Activated B cell treated with CpG ODN at 0.5 μM for 24 hours (primary cell): ENCODE data around the gene PDCD7. TPM values are rescaled to one million over a fixed set of nuclear protein-coding genes. Genes with fewer than 3 reads are reported as not detected.

Experiments used
- ATAC-seq: fragments of 200-7000 bp; cut with Tn5 transposase; one replicate; pipeline ENCODE4 v1.10.0; 2021; ENCODE audit warnings: low read depth, mild to moderate bottlenecking, moderate library complexity
- CTCF ChIA-PET: fragments of 350-600 bp; sonication (Branson Sonifier 250); formaldehyde crosslinking; loops from one replicate; lab custom pipeline; 2021; ENCODE audit warnings: antibody characterized with exemption; lab: Charles Lee
- POLR2A ChIA-PET: fragments of 350-600 bp; sonication (Branson Sonifier 250); formaldehyde crosslinking; loops from one replicate; lab custom pipeline; 2021; ENCODE audit warnings: antibody characterized with exemption; lab: Charles Lee
- DNase-seq: peaks from one replicate; pipeline ENCODE4 v3.0.0; 2022
- H3K27ac Mint-ChIP-seq: one replicate; pipeline ENCODE4 v1.8.0; 2020; ENCODE audit warnings: mixed read lengths
- H3K27me3 Mint-ChIP-seq: one replicate; pipeline ENCODE4 v1.8.0; 2021; ENCODE audit warnings: mixed read lengths
- H3K36me3 Mint-ChIP-seq: one replicate; pipeline ENCODE4 v1.8.0; 2021; ENCODE audit warnings: low read depth, mixed read lengths
- H3K4me1 Mint-ChIP-seq: one replicate; pipeline ENCODE4 v1.8.0; 2021; ENCODE audit warnings: mixed read lengths
- H3K4me3 Mint-ChIP-seq: one replicate; pipeline ENCODE4 v1.8.0; 2020; ENCODE audit warnings: mild to moderate bottlenecking, mixed read lengths
- H3K9me3 Mint-ChIP-seq: one replicate; pipeline ENCODE4 v1.8.0; 2020; ENCODE audit warnings: mixed read lengths
- CTCF ChIP-seq: fragments of 200-600 bp; IDR thresholded peaks from one replicate; pipeline ENCODE4 v1.8.0; 2022; ENCODE audit warnings: antibody characterized with exemption, mild to moderate bottlenecking
- intact Hi-C: fragments of 100-400 bp; cut with micrococcal nuclease; formaldehyde crosslinking; loops from one replicate; pipeline ENCODE4 v1.15.1; 2024
- total RNA-seq: library from RNA; stranded (reverse); gene quantifications from 2 replicates; pipeline ENCODE4 v1.2.3, GENCODE V29; 2022

The PDCD7 gene
- total RNA-seq, 1 donor from 2014 or later = 30.7 TPM

- no peaks in the 10 kb centered on the region for H3K36me3 Mint-ChIP-seq
- H3K27me3 Mint-ChIP-seq = peaks cover 23% of the 10 kb centered on the region
- ChIA-PET CTCF (no interaction called here), POLR2A (no interaction called here)
- intact Hi-C loops = no loop called here
- DNase-seq (no peak), ATAC-seq (no peak)
- TF ChIP-seq CTCF = no peak
- H3K4me3 Mint-ChIP-seq = no peak overlapping the region
- H3K9me3 Mint-ChIP-seq = no peaks in the 10 kb centered on the region
- peaks cover 5% of the 10 kb centered on the region for H3K4me1 Mint-ChIP-seq
- no peak overlapping the region for H3K27ac Mint-ChIP-seq
Measured at GRCh38 chr15:65072027-65072426, 61.6 kb downstream of the PDCD7 start.

- ChIA-PET POLR2A (no interaction called here), CTCF (no interaction called here)
- H3K4me1 Mint-ChIP-seq = peaks cover 5% of the 10 kb centered on the region
- no peak for TF ChIP-seq CTCF
- H3K9me3 Mint-ChIP-seq = no peaks in the 10 kb centered on the region
- H3K27me3 Mint-ChIP-seq = peaks cover 24% of the 10 kb centered on the region
- intact Hi-C loops = no loop called here
- no peak overlapping the region for H3K4me3 Mint-ChIP-seq
- no peaks in the 10 kb centered on the region for H3K36me3 Mint-ChIP-seq
- ATAC-seq = no peak
- DNase-seq = no peak
- no peak overlapping the region for H3K27ac Mint-ChIP-seq
Measured at GRCh38 chr15:65071381-65071811, 62.2 kb downstream of the PDCD7 start.

GRCh38 chr15:65069779-65070546 is 63.6 kb downstream of the PDCD7 start:
- ChIA-PET POLR2A (no interaction called here), CTCF (interaction anchor here (0.6 kb wide), 1 partner anchor 880 kb away, joined by 3 read pairs; no protein-coding TSS in a partner anchor)
- ATAC-seq = no peak
- no peak for TF ChIP-seq CTCF
- H3K27ac Mint-ChIP-seq = no peak overlapping the region
- H3K9me3 Mint-ChIP-seq = no peaks in the 10 kb centered on the region
- intact Hi-C loops = no loop called here
- H3K4me3 Mint-ChIP-seq = no peak overlapping the region
- H3K27me3 Mint-ChIP-seq = peaks cover 30% of the 10 kb centered on the region
- DNase-seq = no peak
- H3K4me1 Mint-ChIP-seq = peaks cover 5% of the 10 kb centered on the region
- H3K36me3 Mint-ChIP-seq = no peaks in the 10 kb centered on the region

- peaks cover 32% of the 10 kb centered on the region for H3K27me3 Mint-ChIP-seq
- DNase-seq = no peak
- H3K36me3 Mint-ChIP-seq = no peaks in the 10 kb centered on the region
- TF ChIP-seq CTCF = no peak
- intact Hi-C loops = no loop called here
- peaks cover 5% of the 10 kb centered on the region for H3K4me1 Mint-ChIP-seq
- no peaks in the 10 kb centered on the region for H3K9me3 Mint-ChIP-seq
- H3K4me3 Mint-ChIP-seq = no peak overlapping the region
- H3K27ac Mint-ChIP-seq = no peak overlapping the region
- ATAC-seq = no peak
- ChIA-PET POLR2A (no interaction called here), CTCF (no interaction called here)
Measured at GRCh38 chr15:65069179-65069578, 64.4 kb downstream of the PDCD7 start.

- no peaks in the 10 kb centered on the region for H3K36me3 Mint-ChIP-seq
Measured at GRCh38 chr15:65068403-65068788, 65.2 kb downstream of the PDCD7 start.

More at GRCh38 chr15:65068403-65068788, 65.2 kb downstream of the PDCD7 start:
- no peak for TF ChIP-seq CTCF
- DNase-seq (no peak), ATAC-seq (no peak)
- ChIA-PET CTCF (interaction anchor here (0.6 kb wide), 1 partner anchor 336 kb away, joined by 3 read pairs; no protein-coding TSS in a partner anchor), POLR2A (no interaction called here)
- intact Hi-C loops = no loop called here
- H3K27me3 Mint-ChIP-seq = peaks cover 35% of the 10 kb centered on the region
- no peak overlapping the region for H3K27ac Mint-ChIP-seq
- peaks cover 5% of the 10 kb centered on the region for H3K4me1 Mint-ChIP-seq
- no peaks in the 10 kb centered on the region for H3K9me3 Mint-ChIP-seq
- no peak overlapping the region for H3K4me3 Mint-ChIP-seq
